HG03159 (cell line): ENCODE data around the gene UBE3B.

ENCODE experiments used
- ATAC-seq: cut with Tn5 transposase; IDR thresholded peaks from one replicate; pipeline ENCODE4 v1.9.1; 2021; ENCODE audit warnings: mild to moderate bottlenecking, moderate library complexity; ENCODE audit not compliant: unreplicated experiment

The UBE3B gene

GRCh38 chr12:109549613-109550270, 72.3 kb downstream of the UBE3B start:
- ATAC-seq: no peak

- no peak for ATAC-seq
Measured at GRCh38 chr12:109550281-109550680, 72.8 kb downstream of the UBE3B start.

- ATAC-seq: no peak
Measured at GRCh38 chr12:109551108-109551507, 73.7 kb downstream of the UBE3B start.

- ATAC-seq: no peak
Measured at GRCh38 chr12:109552971-109553370, 75.5 kb downstream of the UBE3B start.

- no peak for ATAC-seq
Measured at GRCh38 chr12:109553483-109553882, 76.0 kb downstream of the UBE3B start.

GRCh38 chr12:109553906-109554500, 76.6 kb downstream of the UBE3B start:
- no peak for ATAC-seq

GRCh38 chr12:109554761-109555160, 77.3 kb downstream of the UBE3B start:
- ATAC-seq: no peak

- ATAC-seq: no peak
Measured at GRCh38 chr12:109555431-109556315, 78.2 kb downstream of the UBE3B start.

- ATAC-seq: no peak
Measured at GRCh38 chr12:109557200-109557599, 79.8 kb downstream of the UBE3B start.

- ATAC-seq: no peak
Measured at GRCh38 chr12:109557805-109558204, 80.4 kb downstream of the UBE3B start.

GRCh38 chr12:109558374-109559199, 81.2 kb downstream of the UBE3B start:
- ATAC-seq: no peak

GRCh38 chr12:109559200-109559505, 81.7 kb downstream of the UBE3B start:
- no peak for ATAC-seq

GRCh38 chr12:109559601-109560000, 82.2 kb downstream of the UBE3B start:
- ATAC-seq: no peak

- ATAC-seq: no peak
Measured at GRCh38 chr12:109560867-109561710, 83.7 kb downstream of the UBE3B start.

- no peak for ATAC-seq
Measured at GRCh38 chr12:109561711-109562030, 84.2 kb downstream of the UBE3B start.

GRCh38 chr12:109562871-109563270, 85.4 kb downstream of the UBE3B start:
- no peak for ATAC-seq

GRCh38 chr12:109563291-109564284, 86.2 kb downstream of the UBE3B start:
- ATAC-seq: no peak

- ATAC-seq: no peak
Measured at GRCh38 chr12:109566424-109566823, 89.0 kb downstream of the UBE3B start.

- ATAC-seq: no peak
Measured at GRCh38 chr12:109567296-109567695, 89.9 kb downstream of the UBE3B start.
